Neuron (in vitro differentiated cells): Measurements from ENCODE around the gene HS3ST6.
"Not testable (repeated sequence)": the region's sequence is repeated elsewhere in the genome, so short reads cannot be mapped to it uniquely, and the experiment has no call there.

Source experiments
- H2AFZ ChIP-seq: one replicate; pipeline ENCODE4 v1.6.1; 2013; ENCODE audit warnings: low read depth, mild to moderate bottlenecking, inconsistent platforms, low read length, moderate library complexity
- H3K27me3 ChIP-seq: one replicate; pipeline ENCODE4 v1.6.1; 2013; ENCODE audit warnings: low read length; ENCODE audit not compliant: insufficient read depth
- H3K36me3 ChIP-seq: one replicate; pipeline ENCODE4 v1.6.1; 2013; ENCODE audit warnings: low read length; ENCODE audit not compliant: insufficient read depth
- H3K4me1 ChIP-seq: one replicate; pipeline ENCODE4 v1.6.1; 2013; ENCODE audit warnings: low read length; ENCODE audit not compliant: insufficient read depth
- H3K4me3 ChIP-seq: 2 replicates; pipeline ENCODE4 v1.5.1; 2013; ENCODE audit warnings: mild to moderate bottlenecking, low read length, moderate library complexity
- H3K9me3 ChIP-seq: one replicate; pipeline ENCODE4 v1.6.1; 2013; ENCODE audit warnings: low read length

Gene HS3ST6

DNA sequence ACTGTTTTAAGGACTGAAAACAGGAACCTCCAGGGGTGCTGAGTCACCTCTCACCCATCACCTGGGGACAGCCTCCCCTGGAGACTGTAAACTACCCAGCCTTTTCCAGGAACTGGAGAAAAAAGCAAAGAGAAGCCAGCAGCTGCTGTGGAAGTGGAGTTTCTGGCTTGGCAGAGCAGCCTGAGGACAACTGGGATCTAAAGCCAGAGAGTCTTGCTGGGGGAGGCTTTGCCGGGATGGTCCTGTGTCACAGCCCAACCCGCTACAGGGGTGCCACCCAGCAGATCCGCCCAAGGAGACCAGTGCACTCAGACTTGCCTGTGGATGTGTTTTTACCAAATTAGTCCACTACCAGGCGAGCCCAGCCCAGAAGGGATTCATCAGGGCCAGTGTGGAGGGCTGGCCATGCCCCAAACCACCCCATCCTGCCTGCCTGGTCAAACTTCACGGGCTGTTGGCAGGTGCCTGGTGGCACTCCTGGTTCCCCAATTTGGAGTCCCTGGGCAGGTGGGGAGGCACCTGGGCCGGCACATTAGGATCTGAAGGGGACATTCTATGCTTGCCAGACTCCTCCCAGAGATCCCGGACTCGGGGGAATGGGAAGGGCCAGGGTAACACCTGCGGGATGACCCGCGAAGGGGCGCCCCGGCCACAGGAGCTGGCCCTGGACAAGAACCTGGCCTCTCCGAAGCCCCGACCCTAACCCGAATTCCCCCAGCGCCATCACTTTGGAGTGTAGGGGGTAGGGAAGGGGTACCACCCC is 24.0 kb upstream of the HS3ST6 start:
- peaks cover 8% of the 10 kb centered on the region for H3K4me1 ChIP-seq
- no peaks in the 10 kb centered on the region for H3K27me3 ChIP-seq
- peaks cover 20% of the 10 kb centered on the region for H3K36me3 ChIP-seq
- H3K4me3 ChIP-seq, result peak overlapping the region; percentile 83
- no peak overlapping the region for H2AFZ ChIP-seq
- H3K9me3 ChIP-seq, result no peaks in the 10 kb centered on the region

DNA sequence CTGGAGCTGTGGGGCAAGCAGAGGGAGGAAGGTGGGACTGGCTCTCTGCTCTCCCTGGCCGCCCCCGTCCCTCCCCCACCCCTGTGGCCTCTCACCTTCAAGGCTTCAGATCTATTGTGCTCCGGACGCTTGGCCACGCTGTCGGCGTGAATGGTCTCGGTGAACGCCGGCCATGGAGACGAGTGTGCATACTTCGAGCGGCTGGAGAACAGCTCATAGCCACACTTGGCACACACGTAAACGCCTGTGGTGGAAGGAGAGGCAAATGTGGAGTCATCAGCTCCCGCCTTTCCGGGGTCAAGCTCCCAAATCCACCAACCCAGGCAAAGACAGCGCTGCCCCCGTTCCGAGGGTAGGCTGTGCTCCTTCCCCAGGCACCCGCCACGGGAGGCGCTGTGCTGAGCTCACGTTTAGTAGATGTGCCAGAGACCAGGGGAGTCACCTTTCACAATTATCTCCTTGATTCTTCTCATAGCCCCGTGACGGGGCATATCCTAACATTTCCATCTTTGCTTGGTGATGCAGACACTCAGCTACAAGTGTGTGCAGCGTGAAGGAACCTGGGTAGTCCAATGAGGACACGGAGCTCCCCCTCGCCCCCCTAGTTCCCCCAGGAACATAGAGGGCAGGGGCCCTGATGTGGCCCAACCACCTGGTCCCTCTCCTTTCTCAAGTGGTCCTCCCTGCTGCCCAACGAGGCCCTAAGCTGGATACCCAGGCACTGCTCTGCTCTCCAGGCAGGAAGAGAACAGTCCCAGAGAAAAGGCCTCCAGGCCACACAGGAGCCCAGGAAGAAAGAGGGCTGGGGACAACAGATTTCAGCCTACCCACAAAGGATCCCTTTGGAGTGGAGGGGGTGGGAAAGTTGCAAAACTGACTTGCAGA is 23.2 kb upstream of the HS3ST6 start:
- H2AFZ ChIP-seq, result no peak overlapping the region
- peak overlapping the region; percentile 83 for H3K4me3 ChIP-seq
- H3K4me1 ChIP-seq, result peaks cover 8% of the 10 kb centered on the region
- H3K36me3 ChIP-seq, result peaks cover 20% of the 10 kb centered on the region
- H3K9me3 ChIP-seq, result no peaks in the 10 kb centered on the region
- no peaks in the 10 kb centered on the region for H3K27me3 ChIP-seq

DNA sequence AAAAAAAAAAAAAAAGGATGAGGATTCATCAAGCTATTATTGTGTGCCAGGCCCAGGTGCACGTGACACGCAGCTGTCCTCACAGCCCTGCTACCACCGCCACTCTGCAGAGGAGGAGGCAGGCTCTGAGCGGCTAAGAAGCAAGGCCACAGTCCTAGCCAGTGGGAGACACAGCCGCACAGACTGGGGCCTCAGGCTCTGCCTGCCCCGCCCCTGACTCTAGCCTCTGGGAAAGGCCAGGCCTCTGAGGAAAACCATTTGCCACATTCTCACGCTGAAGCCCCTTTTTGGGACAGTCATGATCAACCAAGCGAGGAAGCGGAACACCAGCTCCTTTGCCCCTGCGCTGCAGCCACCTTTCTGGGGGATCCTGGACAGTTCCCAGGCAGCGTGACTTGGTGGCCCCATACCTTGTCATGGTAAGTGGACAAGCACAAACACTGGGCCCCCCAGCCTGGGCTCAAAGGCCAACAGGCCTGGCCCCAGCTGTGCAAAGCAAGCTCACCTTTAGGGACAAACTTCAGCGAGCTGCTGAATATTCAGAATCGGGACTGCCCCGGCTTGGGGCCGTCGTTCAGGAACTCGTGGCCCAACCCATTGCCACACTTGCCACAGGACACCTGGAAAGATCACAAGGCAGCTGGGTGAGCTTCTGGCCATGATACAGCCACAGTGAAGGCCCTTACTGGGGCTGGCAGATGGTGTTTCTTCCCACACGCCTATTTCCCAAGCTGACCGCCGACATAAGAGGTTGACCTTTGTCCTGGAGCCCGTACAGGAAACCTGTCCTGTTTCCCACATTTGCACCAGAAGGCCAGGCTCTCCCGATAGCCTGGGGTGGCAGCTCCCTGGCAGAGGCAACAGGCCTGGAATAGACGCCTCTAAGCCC is 22.3 kb upstream of the HS3ST6 start:
- Histone ChIP-seq H3K4me3 (no peak overlapping the region), H3K4me1 (peaks cover 8% of the 10 kb centered on the region), H3K36me3 (peaks cover 20% of the 10 kb centered on the region), H2AFZ (no peak overlapping the region), H3K27me3 (no peaks in the 10 kb centered on the region), H3K9me3 (no peaks in the 10 kb centered on the region)

DNA sequence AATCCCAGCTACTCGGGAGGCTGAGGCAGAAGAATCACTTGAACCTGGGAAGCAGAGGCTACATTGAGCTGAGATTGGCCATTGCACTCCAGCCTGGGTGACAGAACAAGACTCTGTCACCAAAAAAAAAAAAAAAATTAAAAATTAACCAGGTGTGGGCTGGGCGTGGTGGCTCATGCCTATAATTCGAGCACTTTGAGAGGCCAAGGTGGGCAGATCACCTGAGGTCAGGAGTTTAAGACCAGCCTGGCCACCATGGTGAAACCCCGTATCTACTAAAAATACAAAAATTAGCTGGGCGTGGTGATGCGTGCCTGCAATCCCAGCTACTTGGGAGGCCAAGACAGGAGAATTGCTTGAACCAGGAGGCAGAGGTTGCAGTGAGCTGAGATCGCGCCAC is 21.6 kb upstream of the HS3ST6 start:
- H3K4me3 ChIP-seq, H3K4me1 ChIP-seq, H3K27me3 ChIP-seq, H3K9me3 ChIP-seq, H2AFZ ChIP-seq: not testable (repeated sequence)
- H3K36me3 ChIP-seq, result peaks cover 20% of the 10 kb centered on the region

DNA sequence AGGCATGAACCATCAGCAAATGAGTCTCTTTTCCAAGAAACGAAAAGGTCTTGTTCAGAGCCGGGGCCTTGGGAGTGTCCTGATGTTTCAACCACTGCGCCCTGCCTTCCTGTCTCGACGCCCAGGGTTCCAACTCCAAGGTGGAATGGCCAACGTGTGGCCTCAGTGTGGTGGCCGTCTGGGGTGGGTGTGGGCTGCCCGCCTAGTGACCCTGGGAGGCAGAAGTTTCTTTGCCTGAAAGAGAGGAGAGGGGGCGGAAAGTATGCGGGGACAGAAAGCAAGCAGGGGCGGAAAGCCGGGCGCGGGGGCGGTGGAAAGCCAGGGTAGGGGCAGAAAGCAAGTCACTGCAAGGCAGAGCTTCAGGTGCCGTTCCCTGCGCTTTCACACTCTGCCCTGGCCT is 20.7 kb upstream of the HS3ST6 start:
- Histone ChIP-seq H3K4me1 (peaks cover 8% of the 10 kb centered on the region), H3K4me3 (no peak overlapping the region), H3K27me3 (no peaks in the 10 kb centered on the region), H3K9me3 (no peaks in the 10 kb centered on the region), H3K36me3 (peaks cover 20% of the 10 kb centered on the region), H2AFZ (no peak overlapping the region)

DNA sequence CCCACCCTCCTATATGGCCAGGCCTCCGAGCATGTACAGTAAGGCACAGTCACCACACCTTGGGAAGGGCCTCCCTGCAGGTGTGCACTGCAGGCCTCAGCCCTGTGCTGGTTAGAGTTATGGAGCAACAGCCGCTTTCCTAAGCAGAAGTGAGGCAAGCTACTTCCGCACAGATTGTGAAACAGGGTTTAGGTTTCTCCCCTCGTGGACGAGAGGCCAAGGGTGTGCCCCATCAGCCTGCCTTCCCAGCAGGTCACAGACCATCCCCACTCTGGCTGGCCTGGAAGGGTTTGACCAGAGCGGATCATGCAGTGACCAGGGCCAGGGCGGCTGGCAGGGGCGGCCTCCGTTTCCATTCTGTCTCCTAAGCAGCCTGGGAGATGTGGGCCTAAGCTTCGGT is 20.1 kb upstream of the HS3ST6 start:
- H3K9me3 ChIP-seq, result no peaks in the 10 kb centered on the region
- H2AFZ ChIP-seq, result no peak overlapping the region
- no peaks in the 10 kb centered on the region for H3K27me3 ChIP-seq
- peaks cover 8% of the 10 kb centered on the region for H3K4me1 ChIP-seq
- no peak overlapping the region for H3K4me3 ChIP-seq
- peaks cover 20% of the 10 kb centered on the region for H3K36me3 ChIP-seq

DNA sequence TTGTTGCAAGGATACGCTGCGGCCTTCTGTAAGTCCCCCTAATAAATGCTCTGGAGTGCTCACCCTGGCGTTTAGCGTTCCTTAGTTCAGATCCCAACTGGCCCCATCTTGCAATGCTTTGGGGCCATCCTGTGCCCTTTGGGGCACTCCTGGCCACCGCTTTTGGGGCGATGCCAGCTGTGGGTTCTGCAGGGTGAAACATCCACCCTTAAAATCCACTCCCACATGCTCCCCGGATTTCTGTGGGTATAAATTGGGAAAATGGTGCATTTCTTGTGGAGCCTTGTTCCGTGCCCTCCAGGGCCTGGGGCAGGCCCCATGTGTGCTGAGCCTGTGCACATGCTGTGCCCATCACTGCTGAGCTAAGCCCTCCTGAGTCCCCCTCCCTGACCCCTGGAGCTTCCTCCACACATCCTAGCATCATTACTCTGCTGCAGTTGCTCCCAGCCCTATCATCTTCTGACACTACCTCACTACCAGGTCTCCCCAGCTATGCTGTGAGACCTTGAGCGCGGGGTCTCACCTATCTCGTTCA is 18.8 kb upstream of the HS3ST6 start:
- Histone ChIP-seq H3K4me1 (peaks cover 7% of the 10 kb centered on the region), H3K36me3 (peaks cover 20% of the 10 kb centered on the region), H2AFZ (no peak overlapping the region), H3K9me3 (no peaks in the 10 kb centered on the region), H3K4me3 (no peak overlapping the region), H3K27me3 (no peaks in the 10 kb centered on the region)

DNA sequence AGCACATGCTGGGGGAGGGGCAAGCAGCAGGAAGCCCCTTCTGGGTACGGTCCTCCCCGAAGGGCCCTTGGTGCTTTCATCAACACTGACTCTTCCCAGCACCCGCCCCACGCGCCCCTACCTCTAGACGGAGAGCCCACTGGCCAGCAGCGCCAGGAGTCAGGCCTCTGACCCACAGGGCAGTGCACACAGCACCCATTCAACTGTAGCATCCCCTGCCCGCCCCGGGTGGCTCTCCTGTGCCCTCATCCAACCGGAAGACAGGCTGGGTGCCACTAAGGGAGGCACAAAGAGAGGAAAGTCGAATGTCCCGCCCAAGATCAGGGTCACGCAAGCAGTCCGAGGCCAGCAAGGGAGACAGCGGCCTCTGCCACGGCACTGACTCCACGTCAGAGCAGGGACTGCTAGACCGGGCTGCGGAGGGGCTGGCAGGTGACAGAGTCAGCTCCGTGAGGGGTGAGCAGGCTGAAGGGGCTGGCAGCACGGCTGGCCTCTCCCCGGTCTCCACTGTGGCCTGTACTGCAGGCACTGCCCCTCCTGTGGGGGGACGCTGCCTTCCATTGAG is 15.0 kb upstream of the HS3ST6 start:
- Histone ChIP-seq H3K27me3 (no peaks in the 10 kb centered on the region), H3K4me1 (peaks cover 4% of the 10 kb centered on the region), H3K36me3 (peaks cover 2% of the 10 kb centered on the region), H2AFZ (no peak overlapping the region), H3K9me3 (no peaks in the 10 kb centered on the region), H3K4me3 (no peak overlapping the region)

DNA sequence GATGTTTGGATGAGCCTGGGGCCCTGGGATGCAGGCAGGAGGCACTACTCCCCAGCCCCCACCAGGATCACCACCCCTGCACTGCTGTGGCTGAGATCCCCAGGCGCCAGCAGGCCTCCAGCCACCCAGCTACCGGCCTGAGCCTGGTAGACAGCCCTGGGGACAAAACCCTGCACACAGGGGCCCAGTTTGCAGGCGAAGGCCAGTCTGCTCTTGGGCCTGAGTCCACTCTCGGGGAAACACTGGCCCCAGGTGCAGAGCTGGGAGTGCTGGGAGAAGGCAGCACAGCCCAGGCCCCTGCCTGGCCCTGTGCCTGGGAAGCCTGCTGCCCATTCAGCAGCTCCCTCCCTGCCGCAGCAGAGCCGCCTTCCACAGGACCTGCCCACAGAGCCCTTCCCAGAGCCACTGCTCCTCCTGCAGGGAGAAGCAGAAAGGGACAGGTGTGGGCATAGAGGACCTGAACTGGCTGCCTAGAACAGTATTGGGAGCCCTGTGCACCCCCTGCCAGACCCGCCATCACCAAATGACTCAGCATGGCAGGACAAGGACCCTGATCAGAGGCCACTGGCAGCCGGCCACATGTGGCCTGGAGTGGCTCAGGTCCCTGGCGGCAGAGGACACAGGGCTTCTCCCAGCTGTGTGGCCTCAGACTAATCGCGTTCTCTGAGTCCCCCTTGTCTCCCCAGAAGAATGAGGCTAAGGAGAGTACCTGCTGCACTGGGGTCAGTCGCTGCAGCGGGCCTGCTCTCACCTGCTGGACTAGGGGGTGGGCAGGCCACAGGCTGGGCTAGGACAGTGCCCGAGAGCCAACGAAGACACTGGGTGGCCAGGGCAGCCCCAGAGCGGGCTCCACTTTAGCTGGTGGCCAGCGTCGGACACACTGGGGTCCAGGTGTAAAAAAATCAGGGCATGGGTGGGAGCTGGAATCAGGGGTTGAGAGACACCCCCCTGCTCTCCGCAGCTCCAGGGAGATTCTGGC is 14.1 kb upstream of the HS3ST6 start:
- peaks cover 4% of the 10 kb centered on the region for H3K4me1 ChIP-seq
- H3K36me3 ChIP-seq, result no peaks in the 10 kb centered on the region
- H3K9me3 ChIP-seq, result no peaks in the 10 kb centered on the region
- H3K27me3 ChIP-seq, result no peaks in the 10 kb centered on the region
- H3K4me3 ChIP-seq, result no peak overlapping the region
- no peak overlapping the region for H2AFZ ChIP-seq

DNA sequence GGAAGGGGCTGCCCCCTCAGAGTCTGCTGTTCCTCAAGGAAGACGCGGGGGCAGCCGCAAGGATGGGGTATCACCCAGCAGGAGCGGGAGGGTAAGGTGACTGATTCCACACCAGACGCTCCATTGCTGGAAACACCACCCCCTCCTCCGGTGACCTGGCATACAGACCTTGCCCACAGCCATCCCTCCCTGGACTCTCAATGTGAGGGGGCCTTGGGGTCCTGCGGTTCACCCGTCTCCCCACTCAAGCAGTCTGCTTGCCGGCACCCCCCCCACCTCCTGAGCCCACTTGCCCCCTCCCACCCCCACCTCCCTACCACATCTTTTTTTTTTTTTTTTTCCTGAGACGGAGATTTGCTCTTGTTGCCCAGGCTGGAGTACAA is 12.1 kb upstream of the HS3ST6 start:
- no peak overlapping the region for H3K4me3 ChIP-seq
- peaks cover 4% of the 10 kb centered on the region for H3K4me1 ChIP-seq
- H3K36me3 ChIP-seq, result no peaks in the 10 kb centered on the region
- H3K27me3 ChIP-seq, result peaks cover 4% of the 10 kb centered on the region
- no peaks in the 10 kb centered on the region for H3K9me3 ChIP-seq
- no peak overlapping the region for H2AFZ ChIP-seq

DNA sequence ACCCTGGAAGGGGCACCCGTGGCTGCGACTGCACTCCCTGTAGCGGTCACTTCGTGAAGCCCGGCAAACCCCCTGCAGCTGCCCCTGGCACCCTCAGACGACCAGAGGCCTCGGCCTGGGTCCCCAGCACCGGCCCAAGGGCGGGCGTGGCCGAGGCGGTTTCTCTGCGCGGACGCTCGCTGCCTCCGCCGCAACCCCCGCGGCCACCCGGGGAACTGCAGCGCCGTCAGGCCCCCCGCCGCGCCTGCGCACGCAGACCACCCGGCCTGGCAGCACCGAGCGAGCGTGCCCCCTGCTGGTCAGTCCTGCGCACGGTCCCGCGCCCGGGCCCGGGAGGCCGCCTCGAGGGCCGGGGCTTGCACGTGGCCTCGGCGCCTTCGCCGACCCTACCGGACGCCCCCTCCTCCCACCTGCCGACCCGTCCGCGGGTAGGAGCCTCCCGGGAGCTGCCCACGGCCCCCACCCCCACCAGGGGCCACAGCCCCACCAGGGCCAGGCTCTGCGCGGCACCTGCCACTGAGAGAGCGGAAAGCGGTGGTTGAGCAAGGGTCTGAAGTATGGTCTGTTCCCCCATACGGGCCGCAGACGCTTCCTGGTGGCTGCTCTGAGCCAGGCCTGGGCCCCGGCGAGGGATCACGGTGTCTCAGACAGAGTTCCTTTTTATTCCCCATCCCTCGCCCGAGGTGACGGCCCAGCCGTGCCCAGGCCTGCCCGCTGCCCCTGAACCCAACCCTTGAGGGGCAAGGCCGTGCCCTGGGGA is 11.5 kb upstream of the HS3ST6 start:
- peak overlapping the region; percentile 45 for H2AFZ ChIP-seq
- H3K4me1 ChIP-seq, result peaks cover 4% of the 10 kb centered on the region
- no peaks in the 10 kb centered on the region for H3K9me3 ChIP-seq
- peak overlapping the region; percentile 30 for H3K4me3 ChIP-seq
- H3K27me3 ChIP-seq, result peaks cover 10% of the 10 kb centered on the region
- H3K36me3 ChIP-seq, result no peaks in the 10 kb centered on the region
